GM21737 (cell line): ENCODE measurements around the gene CNTNAP5.

Experiments used
- ATAC-seq: cut with Tn5 transposase; IDR thresholded peaks from one replicate; pipeline ENCODE4 v1.9.1; 2021; ENCODE audit warnings: mild to moderate bottlenecking, moderate library complexity; ENCODE audit not compliant: unreplicated experiment

CNTNAP5 gene

DNA sequence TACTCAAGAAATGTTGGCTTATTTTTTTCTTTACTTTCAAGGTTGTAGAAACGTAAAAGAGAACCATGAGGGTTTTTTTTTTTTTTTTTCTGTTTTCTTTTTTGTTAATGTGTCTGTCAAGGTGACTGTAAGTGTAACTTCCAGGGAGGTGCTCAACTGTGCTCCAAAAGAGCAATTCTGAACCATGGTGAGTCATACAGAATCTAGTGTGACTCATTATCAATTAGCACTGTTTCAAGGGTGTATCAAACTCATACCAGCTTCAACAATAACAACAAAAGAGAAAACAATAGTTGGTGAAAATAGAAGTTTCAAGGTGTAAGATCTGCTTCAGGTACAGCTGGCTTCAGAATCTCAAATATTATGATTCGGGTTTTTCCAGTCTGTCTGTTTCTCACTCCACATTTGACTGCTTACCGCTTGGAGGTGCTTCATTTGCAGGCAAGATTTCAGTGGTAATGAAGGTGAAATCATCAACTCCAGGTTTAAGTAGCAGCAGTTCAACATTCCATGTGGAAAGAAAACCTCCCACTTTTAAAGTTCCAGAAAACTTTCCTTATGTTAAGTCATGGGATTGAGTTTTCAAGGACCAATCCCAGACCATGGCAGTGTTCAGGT, 850.6 kb downstream of the CNTNAP5 start:
- no peak for ATAC-seq

DNA sequence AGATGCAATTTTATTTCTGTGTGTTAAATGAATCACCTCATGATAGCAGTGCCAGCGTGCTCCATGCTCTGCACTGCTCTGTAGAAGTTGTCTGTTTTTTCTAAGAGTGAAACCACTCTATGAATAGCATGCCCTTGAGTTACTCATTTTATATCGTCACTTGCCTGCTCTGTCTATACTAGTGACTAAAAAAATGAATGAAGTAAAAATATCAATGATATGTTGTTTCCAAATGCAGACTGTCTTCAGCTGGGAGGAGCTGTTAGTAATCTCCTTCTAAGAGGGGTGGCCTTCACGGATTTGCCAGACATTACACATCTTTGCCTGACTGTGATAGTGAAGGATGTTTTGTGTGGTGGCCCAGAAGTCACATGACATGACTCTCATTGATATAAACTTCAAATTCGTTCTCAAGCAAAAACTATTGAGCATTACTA, 852.1 kb downstream of the CNTNAP5 start:
- no peak for ATAC-seq

DNA sequence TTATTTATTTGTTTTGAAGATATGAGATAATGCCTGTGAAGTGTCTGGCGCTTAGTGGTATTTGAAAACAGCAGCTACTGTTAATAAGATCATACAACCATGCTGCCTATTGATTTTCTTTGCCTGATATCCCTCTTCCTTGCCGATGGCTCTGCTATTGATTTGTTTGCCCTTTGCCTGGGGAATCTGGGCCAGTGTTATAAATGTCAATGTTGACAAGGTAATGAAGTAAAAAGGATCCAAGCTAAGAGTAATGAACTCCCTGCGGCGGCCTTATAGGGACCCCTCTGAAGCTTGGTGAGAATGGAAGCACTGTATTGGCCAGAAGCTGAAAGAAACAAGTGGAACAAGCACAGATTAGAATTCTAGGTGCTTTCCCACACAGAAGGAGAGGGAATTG, 854.6 kb downstream of the CNTNAP5 start:
- no peak for ATAC-seq

DNA sequence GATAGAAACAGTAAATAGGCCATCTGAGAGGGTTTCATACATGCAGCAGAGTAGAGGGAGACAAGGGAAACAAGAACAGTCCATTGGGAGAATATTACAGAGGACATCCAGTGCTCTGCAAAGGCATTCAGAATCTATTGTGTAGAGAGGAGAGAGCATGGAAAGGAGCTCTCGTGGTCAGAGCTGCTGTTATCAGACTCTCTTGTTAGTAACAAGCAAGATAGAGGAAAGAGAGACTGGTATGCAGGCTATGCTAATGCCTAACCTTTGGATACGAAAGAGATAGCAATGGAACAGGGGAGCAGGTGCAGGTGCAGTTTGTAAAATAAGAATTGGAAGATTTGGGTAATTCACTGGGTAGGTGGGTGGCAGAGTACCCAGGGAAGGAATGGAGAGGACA, 855.9 kb downstream of the CNTNAP5 start:
- ATAC-seq = no peak

DNA sequence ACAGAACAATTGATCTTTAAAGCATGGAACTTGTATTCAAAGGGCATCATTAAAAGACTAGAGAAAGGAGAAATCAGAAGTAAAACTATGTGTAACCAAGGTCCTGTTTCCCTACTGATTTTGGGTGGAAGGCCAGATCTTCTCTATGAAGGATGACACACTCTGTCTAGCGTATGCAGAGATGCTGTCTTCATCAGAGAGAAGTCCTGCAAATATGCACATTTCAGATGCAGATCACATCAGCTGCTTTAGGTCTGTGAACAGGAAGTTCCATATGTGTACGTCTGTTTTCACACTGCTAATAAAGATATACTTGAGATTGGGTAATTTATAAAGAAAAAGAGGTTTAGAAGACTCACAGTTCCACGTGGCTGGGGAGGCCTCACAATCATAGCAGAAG, 857.3 kb downstream of the CNTNAP5 start:
- ATAC-seq = no peak

DNA sequence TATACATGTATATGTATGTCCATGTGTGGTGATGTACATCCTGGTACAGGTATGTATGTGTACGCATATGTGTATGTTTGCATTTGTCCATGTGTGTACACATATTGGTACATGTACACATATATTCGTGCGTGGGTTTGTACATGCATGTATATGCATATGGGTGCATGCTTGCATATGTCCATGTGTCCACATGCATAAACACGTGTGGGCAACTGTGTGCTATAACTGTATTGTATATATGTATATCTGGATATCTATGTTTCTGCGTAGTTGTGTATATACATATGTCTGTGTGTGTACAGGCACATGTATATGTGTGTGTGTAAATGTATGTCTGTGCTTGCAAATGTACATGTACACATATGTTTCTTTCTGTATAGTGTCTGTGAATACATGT, 858.5 kb downstream of the CNTNAP5 start:
- no peak for ATAC-seq

DNA sequence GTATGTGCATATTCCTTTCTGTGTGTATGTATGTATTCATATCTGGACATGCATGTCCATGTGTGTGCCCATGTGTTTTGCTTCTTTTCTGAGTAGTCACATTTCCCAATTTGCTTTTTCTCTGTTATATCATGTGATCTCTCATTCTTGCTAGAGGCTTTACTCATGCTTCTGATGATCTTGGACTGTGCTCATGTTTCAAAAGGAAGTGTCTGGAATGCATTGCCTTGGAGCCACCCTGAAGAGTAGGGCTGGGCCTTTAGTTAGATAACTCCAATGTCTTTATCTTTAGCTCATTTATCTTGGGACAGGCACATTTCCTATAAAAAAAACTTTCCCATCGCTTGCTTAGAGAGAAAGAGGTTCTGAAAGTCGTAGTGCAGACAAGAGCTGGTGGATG, 859.2 kb downstream of the CNTNAP5 start:
- no peak for ATAC-seq

DNA sequence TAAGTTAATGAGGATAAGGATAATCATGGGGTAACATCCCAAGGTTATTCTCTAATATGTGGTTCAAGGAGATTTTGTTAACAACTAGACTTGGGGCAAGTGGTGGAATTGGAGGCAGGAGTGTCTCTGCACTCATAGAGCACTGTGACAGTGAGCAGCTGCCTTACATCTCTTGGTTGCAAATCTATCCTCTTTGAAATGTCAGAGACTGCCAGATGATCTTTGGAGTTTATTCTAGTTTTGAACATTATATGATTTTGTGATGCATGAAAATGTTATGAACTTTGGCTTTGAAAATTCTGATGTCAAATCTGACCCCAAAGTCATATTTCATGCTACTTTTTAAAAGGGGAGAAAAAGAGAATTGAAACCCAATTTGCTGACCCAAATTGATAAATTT, 861.1 kb downstream of the CNTNAP5 start:
- ATAC-seq = no peak

DNA sequence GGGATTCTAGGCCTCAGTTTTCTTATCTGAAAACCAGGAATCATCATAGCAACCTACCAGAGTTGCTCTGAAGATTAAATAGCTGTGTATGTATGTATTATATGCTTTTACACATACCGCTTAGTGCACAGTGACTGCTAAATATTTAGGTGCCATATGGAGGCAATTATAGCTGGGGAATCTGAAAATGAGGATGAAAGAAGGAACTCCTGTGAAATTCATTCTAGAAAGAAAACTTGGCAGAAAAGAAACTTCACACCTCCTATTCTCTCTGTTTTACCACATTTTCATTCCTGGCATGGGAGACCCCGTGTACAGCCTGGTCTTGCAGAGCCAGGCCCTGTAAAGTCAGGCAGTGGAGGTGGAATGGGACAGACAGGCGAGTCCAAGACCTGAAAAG, 862.4 kb downstream of the CNTNAP5 start:
- no peak for ATAC-seq

DNA sequence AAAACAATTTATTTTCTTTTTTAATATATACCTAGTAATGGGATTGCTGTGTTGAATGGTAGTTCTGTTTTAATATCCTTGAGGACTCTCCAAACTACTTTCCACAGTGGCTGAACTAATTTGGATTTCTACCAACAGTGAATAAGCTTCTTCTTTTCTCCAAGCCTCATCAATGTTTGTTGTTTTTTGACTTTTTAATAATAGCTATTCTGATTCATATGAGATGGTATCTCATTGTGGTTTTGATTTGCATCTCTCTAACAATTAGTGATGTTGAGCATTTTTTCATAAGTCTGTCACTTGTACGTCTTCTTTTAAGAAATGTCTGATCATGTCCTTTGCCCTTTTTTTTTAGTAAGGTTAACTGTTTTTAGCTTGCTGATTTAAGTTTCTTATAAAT, 863.3 kb downstream of the CNTNAP5 start:
- no peak for ATAC-seq

DNA sequence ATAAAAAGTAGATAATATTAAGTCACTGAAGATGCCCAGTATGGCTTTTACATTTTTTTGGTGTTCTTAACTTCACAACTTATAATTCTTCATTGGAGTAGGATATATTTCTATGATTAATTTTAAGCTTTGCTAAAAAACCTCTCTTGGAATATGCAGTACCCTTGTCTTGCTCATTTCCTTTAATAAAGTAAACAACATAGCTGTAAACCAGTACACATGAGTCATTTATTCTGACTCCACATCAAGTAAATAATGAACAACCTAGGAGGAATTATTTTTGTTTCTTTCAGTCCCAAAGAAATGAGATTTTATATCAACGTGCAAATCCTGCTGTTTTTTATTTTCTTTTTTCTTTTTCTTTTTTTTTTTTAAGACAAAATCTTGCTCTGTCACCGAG, 869.1 kb downstream of the CNTNAP5 start:
- no peak for ATAC-seq

DNA sequence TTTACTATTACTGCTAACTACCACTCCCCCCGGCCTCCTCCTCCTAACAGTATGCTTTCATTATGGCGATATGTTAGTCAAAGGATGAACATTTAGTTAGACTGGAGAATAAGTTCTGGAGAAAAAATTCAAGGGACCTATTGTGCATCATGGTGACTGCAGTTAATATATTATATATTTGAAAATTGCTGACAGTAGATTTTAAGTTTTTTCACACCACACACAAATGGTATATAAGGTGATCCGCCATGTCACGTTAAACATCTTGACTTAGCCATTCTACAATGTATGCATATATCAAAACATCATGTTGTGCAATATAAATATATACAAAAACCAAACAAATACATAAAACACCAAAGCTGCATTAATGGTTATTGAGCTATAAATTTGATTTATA, 873.7 kb downstream of the CNTNAP5 start:
- ATAC-seq = no peak

DNA sequence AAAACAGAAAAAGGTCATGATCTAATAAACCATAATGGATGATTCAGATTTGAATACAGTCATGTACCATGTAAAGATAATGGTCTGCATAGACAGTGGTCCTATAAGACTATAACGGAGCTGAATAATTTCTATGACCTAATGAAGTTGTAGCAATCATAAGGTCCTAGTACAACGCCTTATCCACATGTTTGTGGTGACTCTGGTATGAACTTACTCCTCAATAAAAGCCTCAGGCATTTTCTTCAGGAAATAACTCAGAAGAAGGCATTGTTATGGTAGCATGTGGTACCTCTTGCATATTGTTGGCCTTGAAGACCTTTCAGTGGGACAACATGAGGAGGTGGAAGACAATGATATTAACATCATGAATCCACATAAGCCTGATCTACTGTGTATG, 883.3 kb downstream of the CNTNAP5 start:
- ATAC-seq = no peak

DNA sequence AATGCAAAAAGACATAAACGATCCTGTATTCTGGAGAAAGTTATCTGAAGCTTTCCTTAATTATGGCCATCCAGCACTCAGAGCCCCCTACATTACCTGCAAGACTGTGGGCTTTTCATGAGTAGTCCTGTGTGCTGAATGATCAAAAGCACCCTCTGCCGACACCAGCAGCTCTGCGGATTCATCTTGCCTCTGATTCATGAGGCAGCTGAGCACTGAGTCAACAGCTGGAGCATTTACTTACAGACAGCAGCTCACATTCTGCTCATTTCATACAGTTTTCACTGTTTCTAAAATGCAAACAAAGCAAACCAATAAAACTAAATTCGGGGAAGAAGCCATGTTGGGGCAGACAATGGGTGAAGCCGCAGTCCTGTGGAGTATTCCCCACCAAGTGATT, 886.5 kb downstream of the CNTNAP5 start:
- no peak for ATAC-seq

DNA sequence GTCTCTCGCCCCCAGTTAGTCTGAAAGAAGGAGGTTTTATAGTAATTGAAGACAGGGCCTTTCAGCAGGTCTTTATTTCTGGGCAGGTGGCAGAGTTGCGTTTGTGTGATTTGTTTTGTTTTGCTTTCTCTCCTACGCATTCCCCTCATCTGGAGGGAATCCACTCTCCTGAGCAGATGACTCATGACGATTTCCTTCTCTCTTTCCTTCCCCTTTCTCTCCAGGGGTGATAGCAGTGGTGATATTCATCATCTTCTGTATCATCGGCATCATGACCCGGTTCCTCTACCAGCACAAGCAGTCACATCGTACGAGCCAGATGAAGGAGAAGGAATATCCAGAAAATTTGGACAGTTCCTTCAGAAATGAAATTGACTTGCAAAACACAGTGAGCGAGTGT, 888.8 kb downstream of the CNTNAP5 start:
- no peak for ATAC-seq

DNA sequence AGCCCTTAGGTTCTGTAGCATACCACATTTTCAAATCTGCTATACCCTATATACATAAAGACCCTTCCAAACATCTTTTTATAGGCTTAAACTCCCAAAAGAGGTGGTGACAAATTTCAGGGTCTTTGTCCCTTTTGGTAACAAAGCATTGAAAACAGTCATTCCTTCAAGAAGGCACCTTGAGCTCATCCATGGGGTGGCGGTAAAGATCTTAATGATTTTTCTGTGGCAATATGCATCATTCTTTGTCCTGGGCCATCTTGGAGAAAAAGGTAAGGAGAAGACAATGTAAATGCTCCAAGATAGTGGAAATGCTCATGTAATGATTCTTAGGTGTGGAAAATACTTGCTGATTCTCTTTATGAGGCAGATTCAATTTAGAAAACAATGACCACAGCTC, 890.5 kb downstream of the CNTNAP5 start:
- no peak for ATAC-seq

DNA sequence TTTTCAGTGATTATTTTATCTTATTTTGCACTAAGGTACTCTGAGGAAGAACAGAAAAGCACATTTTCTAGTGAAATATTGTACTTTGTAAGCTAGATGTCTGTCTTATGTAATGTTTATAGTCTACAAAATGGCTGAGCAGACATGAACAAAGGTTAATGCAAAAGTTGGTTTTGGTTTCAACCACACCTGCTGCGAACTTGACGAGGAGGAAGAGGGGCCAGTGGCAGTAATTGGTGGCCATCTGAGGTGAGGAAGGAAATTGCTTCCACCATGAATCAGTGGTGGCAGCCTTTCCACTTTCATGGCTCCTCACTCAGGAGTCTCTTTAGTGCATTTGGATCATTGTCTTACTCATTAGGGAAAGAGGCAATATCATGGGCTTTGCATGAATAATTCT, 894.2 kb downstream of the CNTNAP5 start:
- no peak for ATAC-seq

DNA sequence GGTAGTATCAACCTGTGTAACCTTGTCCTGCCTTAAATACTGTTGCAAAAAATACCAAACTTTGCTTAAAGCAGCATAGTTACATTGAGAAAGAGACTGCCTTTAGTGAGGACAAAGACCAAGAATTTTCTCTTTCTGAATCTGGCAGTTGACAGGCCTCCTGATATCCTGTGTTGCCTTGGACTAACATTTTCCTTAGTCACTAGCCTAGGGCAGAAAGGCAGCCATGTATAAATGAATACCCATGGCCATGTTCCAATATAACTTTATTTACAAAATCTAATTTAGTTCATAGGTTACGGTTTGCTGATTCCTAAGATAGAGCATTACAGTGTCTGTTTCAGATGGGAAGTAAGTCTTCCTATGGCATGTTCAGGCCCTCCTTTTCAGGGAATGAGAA, 895.4 kb downstream of the CNTNAP5 start:
- ATAC-seq = no peak

DNA sequence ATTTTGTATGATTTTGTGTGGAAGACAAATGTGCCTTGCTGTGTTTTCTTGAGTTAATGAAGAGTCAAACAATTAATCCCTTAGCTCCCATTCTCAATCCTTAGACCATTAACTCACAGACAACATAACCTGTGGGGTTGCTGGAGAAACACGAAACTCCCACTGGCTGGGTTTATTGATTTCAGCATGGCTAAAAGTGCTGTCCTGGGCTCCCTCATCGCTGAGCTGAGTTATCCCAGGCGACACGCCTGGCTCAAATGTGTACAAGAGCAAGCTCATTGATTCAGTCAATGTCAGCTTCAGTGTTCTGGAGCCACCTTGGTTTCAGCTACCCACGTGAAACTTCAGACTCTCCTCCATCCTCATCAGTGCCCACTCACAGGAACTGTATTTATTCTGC, 896.1 kb downstream of the CNTNAP5 start:
- no peak for ATAC-seq

DNA sequence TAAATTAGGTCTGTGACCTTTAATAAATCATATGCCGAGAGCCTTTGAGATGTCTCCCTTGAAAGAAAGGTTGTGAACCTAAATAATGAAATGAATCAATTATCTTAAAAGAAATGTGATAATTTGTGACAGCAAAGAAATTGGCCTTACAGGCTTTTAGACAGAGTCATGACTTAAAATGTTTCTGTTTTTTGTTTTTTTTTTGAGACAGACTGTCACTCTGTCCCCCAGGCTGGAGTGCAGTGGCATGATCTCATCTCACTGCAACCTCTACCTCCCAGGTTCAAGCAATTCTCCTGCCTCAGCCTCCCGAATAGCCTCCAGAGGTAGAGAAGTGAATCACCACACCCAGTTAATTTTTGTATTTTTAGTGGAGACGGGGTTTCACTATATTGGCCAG, 898.0 kb downstream of the CNTNAP5 start:
- ATAC-seq = no peak

DNA sequence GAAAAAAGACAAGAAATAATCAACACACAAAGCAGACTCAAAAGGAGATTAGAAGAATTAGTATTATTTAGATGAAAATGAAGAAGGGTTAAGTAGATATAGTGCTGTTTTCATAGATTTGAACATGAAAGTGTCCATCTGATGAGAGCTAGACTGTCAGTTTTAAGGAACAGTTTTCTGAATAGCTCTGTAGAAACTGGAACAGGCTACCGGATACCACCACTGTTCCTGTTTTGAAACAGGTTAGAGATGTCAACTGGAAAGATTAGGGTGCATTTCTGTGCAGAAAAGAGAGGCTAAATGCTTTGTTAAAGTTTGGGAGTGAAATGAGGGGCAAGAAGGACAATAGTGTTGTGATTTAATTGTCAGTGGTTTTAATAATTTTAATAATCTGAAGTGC, 908.8 kb downstream of the CNTNAP5 start:
- no peak for ATAC-seq

DNA sequence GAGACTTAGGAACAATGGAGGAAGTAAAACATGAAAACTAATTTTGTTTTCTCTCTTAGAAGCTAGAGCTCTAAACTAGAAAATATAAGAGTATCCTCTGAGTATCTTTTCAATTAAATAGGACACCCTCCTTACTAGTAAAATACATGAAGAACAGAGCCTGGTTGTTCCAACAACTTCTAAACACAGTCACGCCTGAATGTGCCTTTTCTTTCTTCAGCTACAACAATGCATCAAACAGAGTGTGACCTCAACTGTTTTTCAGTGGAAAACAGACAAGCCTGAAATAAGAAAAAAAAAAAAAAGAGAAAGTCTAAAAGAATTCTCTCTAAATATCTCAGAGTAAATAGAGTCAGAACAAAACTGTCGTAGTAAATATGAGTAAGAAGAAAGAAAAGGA, 928.8 kb downstream of the CNTNAP5 start:
- no peak for ATAC-seq

DNA sequence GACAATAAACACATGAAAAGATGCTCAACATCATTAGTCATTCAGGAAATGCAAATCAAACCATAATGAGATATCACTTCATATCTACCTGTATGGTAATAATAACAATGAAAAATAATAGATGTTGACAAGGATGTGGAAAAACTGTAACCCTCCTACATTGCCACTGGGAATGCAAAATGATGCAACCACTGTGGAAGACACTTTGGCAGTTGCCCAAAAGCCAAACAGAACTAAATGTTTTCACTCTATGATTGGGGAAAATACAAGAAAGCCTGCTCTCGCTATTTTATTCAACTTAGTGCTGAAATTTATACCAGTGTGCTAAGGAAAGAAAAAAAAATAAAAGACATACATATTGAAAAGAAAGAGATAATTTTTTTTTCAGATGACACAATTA, 934.5 kb downstream of the CNTNAP5 start:
- no peak for ATAC-seq

DNA sequence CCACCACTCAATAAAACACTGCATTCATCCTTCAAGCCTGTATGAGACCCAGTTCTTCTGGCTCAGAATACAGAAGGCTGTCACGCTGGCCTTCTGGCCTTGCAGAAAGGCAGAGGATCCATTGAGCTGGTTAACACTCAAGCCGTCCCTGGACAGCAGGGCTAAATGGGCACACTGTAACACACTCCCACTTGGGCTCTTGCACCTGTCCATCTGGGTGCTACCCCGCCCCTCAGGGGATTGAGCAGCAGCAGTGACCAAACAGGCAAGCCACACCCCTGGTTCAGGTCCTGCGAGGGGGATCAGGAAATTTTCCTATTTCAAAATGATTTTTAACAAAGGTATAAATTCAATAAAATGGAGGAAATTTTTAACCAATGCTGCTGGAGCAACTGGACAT, 936.0 kb downstream of the CNTNAP5 start:
- no peak for ATAC-seq
